HG02840 (cell line): Measurements from ENCODE around the gene COL4A4.

Experiments used
- ATAC-seq: cut with Tn5 transposase; IDR thresholded peaks from one replicate; pipeline ENCODE4 v1.9.1; 2021; ENCODE audit warnings: mild to moderate bottlenecking, moderate library complexity, moderate number of reproducible peaks; ENCODE audit not compliant: unreplicated experiment, low FRiP score

COL4A4 gene

DNA sequence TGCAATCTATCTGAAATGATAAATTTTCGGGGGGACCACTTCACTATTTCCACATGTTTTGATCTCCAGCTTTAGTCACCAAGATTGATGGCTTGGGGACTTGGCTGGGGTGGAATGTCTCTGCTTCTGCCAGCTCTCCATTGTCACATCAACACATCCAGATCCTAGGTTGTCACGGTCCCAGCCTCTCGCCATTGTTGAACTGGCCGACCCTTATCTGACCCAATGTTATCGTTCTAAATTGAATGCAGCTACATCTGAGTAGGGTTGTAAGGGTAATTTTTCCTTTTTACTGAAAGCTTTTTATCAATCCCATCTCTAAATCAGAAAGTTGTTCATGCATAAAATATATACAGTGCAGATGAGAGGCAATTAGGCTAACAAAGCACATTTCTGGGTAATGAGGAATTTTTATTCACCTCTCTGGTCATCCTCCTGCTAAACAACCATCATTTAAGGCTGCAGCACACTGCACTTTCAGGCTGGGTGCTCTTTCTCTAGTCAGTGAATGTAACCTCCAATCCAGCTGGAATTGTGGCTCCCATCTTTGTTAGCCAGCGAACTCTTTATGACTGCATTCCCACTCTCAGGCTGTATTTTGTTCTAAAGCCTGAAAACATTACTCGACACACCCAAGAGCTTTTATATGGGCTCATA, 128.2 kb downstream of the COL4A4 start:
- ATAC-seq = no peak

DNA sequence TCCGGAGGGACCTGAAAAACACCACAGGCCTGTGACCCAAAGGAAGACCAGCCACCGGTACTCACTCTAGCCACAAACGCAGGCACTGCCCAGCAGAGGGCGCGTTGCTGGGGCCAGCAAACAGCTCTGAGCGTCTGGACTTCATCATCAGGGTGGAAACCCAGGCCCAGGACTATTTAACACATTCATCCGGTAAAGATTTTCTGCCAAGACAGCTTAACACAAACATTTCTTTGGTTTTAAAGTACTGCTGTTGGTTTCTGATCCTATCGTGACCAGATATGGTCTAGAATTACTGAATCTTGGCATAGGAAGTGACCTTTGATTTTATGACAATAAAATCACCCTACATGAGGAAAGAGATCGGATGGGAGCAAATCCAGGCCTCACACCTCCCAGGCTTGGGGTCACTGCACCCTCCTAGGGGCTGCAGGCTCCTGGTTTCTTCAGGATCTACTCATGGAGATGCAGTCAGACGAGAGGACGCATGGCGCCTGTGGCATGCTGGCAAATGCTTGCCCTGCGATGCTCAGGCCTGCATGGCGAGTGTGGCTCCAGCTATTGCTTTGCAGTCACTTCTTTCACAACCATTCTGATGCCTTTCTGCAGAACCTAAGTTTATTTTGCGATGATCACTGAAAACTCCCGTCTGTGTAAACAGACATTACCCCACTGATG, 130.4 kb downstream of the COL4A4 start:
- peak; percentile 68 for ATAC-seq

DNA sequence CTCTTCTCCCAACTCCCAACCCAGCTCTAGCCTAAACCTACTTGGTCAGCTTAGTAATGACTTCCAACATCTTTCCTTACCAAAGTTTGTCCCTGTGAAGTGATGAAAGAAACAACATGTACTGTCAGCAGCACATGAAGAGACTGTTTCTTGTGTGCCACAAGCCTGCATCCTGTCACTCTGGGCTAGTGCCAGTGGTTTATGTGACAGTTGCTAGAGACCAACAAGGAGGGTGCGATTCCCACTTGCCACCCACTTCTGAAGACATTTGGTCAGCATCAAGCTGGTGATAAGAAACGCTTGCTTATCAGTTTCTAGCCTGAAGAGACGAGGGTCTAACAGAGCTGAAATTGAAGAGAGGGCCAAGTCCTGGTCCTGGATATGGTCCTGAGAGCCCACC, 132.6 kb downstream of the COL4A4 start:
- ATAC-seq = no peak

DNA sequence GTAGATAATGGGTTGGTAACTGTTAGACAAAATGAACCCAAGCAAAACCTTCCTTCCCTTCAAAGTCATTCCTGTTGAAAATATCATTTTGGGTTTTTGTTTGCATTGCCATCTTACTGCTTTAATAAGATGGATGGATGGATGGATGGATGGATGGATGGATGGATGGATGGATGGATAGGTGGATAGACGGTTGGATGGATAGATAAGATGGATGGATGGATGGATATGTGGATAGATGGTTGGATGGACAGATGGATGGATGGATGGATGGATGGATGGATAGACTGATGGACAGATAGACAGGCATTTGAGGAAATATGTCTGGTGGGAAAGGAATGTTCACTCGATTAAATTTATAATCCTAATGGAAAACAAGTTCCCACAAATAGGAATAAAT, 133.2 kb downstream of the COL4A4 start:
- no peak for ATAC-seq

DNA sequence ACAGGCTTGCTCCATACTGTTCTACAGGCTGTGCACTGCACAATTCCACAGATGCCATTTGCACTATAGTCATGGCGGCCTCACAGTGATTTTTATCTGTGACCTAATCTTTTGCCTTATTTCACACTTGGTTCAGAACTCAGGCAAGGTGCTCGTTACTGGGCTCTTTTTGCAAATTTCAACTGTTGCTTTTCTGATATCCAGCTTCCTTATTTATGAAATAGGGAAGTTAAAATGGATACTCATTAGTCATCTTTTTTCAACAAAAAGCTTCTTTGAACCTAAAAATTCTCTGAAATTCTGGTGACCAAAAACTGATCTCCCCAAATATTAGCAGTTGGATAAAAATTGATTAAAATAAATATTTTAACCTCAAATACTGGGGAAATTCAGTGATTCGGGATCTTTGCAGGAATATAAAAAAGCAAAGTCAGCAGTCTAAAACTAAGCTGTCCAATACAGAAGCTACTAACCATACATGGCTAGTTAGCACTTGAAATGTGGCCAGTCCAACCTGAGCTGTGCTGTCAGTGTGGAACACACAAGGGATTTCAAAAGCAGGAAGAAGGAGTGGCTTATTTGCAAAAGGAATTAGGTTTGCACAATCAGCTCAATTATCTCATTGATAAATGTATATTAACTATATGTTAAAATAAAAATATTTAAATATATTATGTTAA, 134.4 kb downstream of the COL4A4 start:
- ATAC-seq = no peak

DNA sequence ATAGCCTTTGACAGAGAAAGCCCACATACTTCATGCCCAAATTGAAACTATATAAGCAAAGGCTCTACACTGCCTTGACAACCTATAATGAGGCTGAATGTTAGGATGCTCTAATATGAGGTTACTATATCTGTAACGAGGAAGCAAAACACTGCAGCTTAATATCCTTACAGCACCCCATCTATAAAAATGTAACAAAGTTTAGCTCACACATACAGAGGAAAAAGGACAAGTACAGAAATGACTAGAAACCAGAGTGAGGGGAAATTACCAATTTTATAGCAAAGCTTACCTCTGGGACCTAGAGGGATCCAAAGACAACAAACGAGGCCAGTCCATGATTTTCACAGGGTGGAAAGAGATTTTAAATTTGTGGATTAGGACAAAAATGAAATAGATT, 138.5 kb downstream of the COL4A4 start:
- no peak for ATAC-seq

DNA sequence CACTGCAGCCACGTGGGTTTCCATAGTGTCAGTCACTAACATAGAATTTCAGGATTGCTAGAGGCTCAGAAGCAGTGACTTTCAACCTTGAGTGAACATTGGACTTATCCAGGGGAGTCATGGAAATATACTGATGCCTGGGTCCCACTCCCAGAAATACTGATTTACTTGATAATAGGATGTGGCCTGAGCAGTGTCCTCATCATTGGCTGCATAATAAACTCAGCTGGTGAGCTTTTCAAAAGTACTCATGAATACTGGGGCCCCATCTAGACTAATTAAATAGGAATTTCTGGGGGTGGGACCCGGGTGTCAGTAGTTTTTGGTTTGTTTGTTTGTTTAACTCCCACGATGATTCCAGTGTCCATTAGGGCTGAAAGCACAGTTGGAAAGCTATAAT, 141.4 kb downstream of the COL4A4 start:
- ATAC-seq = no peak

DNA sequence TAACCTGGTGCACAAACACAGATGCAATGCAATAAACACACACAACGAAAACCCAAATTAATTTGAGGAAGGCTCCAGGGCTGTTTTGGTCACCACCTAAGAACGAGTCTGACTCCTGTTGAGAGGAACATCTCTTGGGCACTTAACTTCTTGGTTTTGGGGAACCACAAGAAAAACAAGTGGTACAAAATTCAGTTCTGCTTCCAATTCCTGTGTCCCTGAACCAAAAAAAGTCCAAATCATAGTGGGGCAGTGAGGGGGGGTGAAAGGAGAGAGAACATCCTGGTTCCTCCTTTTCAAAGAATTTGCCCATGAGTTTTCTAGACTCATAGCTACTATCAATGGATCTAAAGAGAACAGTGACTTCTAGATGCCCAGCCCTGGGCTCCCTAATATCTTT, 143.6 kb downstream of the COL4A4 start:
- ATAC-seq = no peak

DNA sequence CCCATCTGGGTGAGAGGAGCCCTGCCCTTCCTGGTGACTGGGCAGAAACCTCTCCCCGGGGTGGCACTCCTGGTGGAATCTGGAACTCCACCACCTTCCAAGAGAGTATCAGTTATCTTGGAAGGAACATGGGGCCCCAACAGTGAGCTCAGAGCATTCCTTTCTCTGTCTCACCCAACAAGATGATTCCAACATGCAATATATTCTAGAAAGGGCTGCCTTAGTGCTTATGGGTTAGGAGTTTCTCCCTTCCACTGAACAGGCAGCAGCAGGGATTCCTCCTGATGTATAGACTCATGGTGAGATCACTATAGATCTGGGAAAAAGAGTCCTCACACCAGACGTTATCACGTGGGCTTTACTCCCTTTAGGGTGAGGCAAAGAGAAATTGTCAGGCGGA, 147.1 kb downstream of the COL4A4 start:
- no peak for ATAC-seq

DNA sequence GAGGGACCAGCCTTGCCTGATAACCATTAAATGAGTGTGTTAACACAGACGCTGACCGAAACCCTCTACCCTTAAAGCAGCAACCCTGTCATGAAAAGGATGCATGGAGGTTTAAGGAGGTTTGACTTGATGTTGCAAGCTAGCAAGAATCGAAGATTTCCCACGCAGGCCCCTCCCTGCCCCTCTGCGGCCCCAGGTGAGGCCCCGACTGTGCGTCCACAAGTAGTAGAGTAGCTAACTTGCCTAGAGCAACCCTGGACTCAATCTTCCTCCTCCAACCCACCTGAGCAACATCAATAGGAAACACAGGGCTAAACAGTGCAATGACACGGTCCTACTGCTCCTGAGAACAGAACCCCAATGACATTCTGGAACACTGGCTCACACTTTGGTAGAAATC, 150.1 kb downstream of the COL4A4 start:
- ATAC-seq = no peak

DNA sequence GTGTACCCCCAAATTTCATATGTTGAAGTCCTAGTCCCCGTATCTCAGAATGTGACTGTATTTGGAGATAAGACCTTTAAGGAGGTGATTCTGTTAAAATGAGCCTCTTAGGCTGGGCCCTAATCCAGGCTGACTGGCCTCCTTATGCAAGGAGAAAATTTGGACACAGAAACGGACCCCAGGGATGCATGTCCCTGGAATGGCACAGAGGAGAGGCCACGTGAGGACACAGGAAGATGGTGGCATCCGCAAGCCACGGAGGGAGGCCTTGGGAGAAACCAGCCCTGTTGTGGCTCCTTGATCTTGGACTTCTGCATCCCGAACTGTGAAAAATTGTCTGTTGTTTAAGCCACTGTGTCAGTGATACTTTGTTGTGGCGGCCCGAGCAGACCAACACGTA, 150.7 kb downstream of the COL4A4 start:
- no peak for ATAC-seq

DNA sequence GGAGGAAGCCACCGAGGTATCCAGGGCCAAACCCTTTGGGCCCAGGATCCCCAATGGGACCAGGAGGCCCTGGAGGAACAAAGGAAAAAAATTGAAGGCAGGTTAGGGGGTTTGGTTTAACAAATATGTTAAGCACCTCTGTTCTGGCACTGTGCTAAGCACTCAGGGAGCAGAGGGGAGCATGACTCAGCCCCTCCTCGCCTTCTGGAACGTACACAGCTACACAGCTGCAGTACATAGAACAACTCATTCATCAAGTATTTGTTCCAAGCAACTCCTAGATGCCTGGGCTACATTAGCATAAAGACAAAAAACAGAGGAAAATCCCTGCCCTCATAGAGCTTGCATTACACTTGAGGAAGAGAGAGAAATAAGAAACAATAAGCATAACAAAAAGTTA, 153.6 kb downstream of the COL4A4 start:
- ATAC-seq = no peak

DNA sequence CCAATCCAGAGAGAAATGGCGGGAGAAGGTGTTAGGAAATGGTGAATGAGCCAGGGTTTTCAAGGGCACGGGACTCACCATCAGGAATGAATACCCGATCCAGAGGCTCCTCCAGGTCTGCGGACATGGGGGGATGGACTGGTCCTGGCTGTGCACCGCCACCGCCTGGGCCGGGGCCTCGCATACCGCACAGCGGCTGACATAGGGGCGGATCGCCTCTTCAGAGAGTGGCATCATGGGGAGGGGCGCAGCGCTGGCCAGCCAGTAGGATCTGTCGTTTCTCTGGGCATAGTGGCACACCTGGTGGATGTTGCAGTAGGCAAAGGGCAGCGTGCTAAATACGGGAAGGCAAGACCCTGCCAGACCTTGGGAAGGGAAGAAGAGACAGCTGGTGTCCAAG, 156.1 kb downstream of the COL4A4 start:
- ATAC-seq = no peak

DNA sequence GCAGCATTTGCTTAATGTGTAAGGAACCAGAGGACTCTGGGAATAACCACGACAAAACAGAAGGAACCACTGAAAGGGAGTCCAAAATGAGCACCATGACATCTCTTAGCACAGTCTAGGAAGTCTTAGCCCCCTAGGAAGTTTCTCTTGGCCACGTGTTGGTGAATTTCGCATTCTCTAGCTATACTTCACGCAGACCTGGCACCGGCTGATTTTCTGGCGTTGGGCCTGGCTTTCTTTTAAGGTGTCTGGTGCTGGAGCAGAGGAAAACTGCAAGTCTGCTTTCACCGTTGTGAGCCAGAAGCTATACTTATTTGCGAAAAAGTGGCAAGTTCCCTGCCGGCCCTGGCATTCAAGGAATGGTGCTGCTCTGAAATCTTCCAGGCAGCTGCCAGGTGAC, 156.9 kb downstream of the COL4A4 start:
- no peak for ATAC-seq

DNA sequence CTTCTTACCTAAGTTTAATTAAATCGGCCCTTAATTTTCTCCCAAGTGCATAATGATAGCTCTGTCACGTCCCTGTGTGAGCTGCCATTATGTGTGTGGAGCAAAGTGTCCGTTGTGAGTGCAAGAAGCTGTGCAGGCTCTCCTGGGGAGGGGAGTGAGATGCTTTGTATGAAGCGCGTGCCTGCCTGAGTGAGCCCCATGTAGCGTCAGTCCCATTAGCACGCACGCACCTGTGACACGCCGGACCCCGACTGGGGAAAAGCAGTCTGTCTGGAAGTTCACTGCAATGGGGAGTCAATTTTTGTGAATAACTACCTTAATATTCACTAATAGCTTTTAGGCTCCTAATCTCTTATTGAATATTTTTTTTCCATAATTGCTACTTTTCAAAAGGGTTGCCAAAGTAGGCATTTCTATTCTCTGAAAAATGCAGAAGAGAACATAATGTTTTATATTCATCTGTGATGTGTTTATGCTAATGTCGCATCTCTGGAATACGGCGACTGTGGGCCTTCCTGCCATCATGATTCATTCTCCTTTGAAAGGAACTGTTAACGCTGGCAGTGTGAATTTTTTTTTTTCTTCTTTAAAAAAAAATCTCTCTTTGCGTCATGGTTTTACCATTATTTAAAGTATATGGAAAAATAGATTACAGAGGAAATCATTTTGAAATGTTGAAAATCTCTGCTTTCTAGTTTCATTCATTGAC, 157.7 kb downstream of the COL4A4 start:
- ATAC-seq = no peak

DNA sequence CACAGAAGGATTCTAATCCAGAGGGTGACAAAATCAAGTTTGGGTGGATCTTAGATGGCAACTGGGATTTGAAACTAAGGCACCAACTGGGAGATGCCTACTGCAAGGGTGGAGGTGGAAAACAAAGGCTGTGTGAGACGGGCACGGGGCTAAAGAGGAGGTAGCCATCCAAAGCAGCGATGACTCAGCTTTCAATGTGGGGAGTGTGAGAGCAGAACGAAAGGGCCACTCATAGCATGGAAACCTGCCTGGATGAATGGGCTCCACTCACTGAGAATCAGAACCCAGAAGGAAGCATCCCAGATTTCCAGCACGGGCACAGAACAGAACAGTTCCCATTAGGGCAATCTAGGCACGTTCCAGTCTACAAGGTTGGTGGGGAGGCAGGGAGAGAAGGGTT, 159.5 kb downstream of the COL4A4 start:
- ATAC-seq = no peak

DNA sequence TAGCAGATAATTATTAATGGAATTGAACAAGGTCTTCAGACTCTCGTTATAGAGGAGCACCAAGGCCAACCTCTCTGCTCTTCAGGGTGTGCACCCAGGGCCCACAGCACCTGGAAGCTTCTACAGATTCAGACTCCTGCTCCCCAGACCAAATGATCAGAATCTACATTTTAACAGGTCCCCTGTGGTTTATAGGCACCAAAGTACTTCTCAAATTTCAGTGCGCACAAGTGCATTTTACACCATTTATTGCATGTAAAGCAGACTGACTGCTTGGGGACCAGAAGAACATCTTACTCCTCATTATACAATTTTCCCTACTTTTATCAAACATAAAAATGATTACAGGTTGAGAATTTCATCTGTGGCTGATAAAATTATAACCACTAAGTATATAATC, 163.9 kb downstream of the COL4A4 start:
- ATAC-seq = no peak

DNA sequence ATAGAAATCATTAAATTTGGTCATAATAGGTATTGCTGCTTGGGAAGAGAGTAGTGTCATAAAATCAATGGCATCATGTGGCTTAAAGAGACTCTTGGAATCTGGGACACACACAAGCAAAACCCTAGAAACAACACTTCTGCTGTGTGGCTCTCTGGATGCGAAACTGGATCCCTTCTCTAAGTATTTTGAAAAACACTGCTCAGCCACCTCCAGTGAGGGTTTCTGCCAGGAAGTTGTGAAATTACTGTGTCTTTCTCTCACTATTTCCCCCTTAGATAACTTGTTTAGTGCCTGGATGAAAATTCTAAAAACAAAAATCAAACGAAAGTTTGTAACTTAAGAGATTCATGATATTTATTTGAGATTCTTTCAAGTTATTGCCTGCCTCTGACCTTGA, 164.3 kb downstream of the COL4A4 start:
- ATAC-seq = no peak

DNA sequence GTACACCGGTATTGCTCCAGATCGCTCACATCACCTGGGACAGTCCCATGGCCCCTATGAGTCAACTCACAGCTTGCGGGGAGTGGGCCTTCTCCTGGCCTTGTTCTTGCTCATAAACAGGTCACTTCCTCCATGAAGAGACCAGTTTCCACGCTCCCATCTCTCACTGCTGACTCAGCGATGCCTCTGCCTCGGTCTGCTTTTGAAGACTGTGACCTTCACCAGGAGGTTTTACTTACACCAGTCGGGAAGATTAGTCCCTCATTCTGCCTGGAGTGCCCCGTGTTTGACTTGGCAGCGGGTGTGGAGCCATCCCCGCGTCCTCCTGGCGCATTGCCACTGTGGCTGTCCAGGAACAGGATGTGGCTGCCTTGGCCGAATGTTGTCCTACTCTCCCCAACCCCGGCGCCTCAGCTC, 168.4 kb downstream of the COL4A4 start:
- no peak for ATAC-seq

DNA sequence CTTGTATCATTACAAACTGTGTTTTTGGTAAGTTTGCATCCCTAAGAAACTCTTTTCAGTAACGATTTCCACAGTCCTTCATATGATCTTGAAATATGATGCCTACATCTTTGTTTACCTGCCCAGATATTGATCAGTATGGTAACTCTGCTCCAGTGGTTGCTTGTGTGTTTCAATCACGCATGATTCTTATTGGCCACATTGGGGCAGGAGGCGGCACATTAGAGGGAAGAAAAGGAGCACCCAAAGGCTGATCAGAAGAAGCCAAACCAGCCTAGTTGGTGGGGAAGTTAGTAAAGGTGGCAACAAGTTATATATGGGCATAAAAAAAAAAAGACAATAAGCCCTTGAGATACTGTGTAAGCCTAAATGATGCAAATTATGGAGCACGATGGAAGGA, 169.2 kb downstream of the COL4A4 start:
- no peak for ATAC-seq

DNA sequence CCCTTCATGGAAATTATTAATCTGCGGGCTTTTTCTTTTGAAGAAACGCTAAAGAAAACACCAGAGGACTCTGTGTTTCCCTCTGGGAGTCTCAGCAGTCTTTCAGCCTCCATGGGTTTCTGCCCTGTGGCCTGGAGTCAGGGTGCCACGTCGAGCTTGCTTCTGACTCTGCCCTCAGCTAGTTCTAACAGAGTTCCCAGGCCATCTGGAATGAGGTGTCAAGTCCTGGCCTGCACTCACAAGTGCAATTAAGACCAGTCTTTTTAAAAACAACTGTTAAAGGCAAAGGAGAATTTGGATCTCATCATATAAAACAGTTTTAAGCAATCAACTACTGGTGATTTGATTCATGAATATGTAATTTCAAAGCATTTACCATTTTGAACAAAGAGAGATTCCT, 170.8 kb downstream of the COL4A4 start:
- no peak for ATAC-seq
